ENCODE measurements around the gene G6PC1. TPM values are rescaled to one million over a fixed set of nuclear protein-coding genes. Genes with fewer than 3 reads are reported as not detected.
"Not testable (repeated sequence)": the region's sequence is repeated elsewhere in the genome, so short reads cannot be mapped to it uniquely, and the experiment has no call there.

G6PC1 gene
- total RNA-seq, 1 experiment from 2014 or later = not detected

- no peaks in the 10 kb centered on the region for H4K20me1 ChIP-seq (ENCODE audit: insufficient read depth)
- H3K9me3 ChIP-seq (ENCODE audit: insufficient read depth, low read depth) = no peaks in the 10 kb centered on the region
- no peaks in the 10 kb centered on the region for H3K9me2 ChIP-seq (ENCODE audit: insufficient read depth)
- no peak overlapping the region for H2AFZ ChIP-seq
- intact Hi-C loops (cut with micrococcal nuclease; ENCODE audit: unreplicated experiment) = no loop called here
- no peak overlapping the region for H3K4me3 ChIP-seq
- POLR2A ChIA-PET (ENCODE audit: unreplicated experiment) = no interaction called here
- no peak overlapping the region for H3K27ac ChIP-seq
- no peaks in the 10 kb centered on the region for H3F3A ChIP-seq (ENCODE audit: insufficient read depth, low read depth)
- H3K36me3 ChIP-seq (ENCODE audit: low read depth) = no peaks in the 10 kb centered on the region
- BruUV-seq (replicated peaks) = no TSS peak
- H3K4me2 ChIP-seq = no peak overlapping the region
- no peaks in the 10 kb centered on the region for H3K4me1 ChIP-seq (replicated peaks; ENCODE audit: insufficient read depth)
- no peaks in the 10 kb centered on the region for H3K79me2 ChIP-seq (ENCODE audit: low read depth)
- DNase-seq = no peak
- no peak for TF ChIP-seq CTCF (conservative IDR thresholded peaks at IDR 0.05)
- no peak for TF ChIP-seq EZH2 (IDR thresholded peaks at IDR 0.05; ENCODE audit: low read depth)
- H3K27me3 ChIP-seq (ENCODE audit: insufficient read depth, low read depth) = no peaks in the 10 kb centered on the region
- CTCF ChIA-PET = no interaction called here
Measured at GRCh38 chr17:42853968-42854790, 46.4 kb upstream of the G6PC1 start.

- Histone ChIP-seq H2AFZ (no peak overlapping the region), H3K27me3 (ENCODE audit: insufficient read depth, low read depth) (no peaks in the 10 kb centered on the region), H3K27ac (no peak overlapping the region), H3K4me3 (no peak overlapping the region), H3K36me3 (ENCODE audit: low read depth) (no peaks in the 10 kb centered on the region), H3K4me2 (no peak overlapping the region), H4K20me1 (ENCODE audit: insufficient read depth) (no peaks in the 10 kb centered on the region), H3K9me3 (ENCODE audit: insufficient read depth, low read depth) (no peaks in the 10 kb centered on the region), H3K9me2 (ENCODE audit: insufficient read depth) (no peaks in the 10 kb centered on the region), H3F3A (ENCODE audit: insufficient read depth, low read depth) (no peaks in the 10 kb centered on the region), H3K4me1 (replicated peaks; ENCODE audit: insufficient read depth) (no peaks in the 10 kb centered on the region), H3K79me2 (ENCODE audit: low read depth) (no peaks in the 10 kb centered on the region)
- TF ChIP-seq CTCF (conservative IDR thresholded peaks at IDR 0.05) (no peak), EZH2 (IDR thresholded peaks at IDR 0.05; ENCODE audit: low read depth) (no peak)
- BruUV-seq (replicated peaks) = no TSS peak
- ChIA-PET POLR2A (ENCODE audit: unreplicated experiment) (no interaction called here), CTCF (no interaction called here)
- DNase-seq = no peak
- intact Hi-C loops (cut with micrococcal nuclease; ENCODE audit: unreplicated experiment) = no loop called here
Measured at GRCh38 chr17:42855048-42855596, 45.5 kb upstream of the G6PC1 start.

GRCh38 chr17:42856093-42856492, 44.5 kb upstream of the G6PC1 start:
- CTCF ChIA-PET; DNase-seq; intact Hi-C loops (cut with micrococcal nuclease; ENCODE audit: unreplicated experiment); H3K27me3 ChIP-seq (ENCODE audit: insufficient read depth, low read depth); H3K36me3 ChIP-seq (ENCODE audit: low read depth); H3K4me1 ChIP-seq (replicated peaks; ENCODE audit: insufficient read depth); BruUV-seq (replicated peaks); H3F3A ChIP-seq (ENCODE audit: insufficient read depth, low read depth); H2AFZ ChIP-seq; H3K9me3 ChIP-seq (ENCODE audit: insufficient read depth, low read depth); H3K27ac ChIP-seq; H3K4me3 ChIP-seq; H3K9me2 ChIP-seq (ENCODE audit: insufficient read depth); POLR2A ChIA-PET (ENCODE audit: unreplicated experiment); H3K4me2 ChIP-seq; H3K79me2 ChIP-seq (ENCODE audit: low read depth); H4K20me1 ChIP-seq (ENCODE audit: insufficient read depth): not testable (repeated sequence)

GRCh38 chr17:42856516-42856915, 44.1 kb upstream of the G6PC1 start:
- CTCF ChIA-PET; DNase-seq; POLR2A ChIA-PET (ENCODE audit: unreplicated experiment); H3K4me1 ChIP-seq (replicated peaks; ENCODE audit: insufficient read depth); H3K9me3 ChIP-seq (ENCODE audit: insufficient read depth, low read depth); H3K27me3 ChIP-seq (ENCODE audit: insufficient read depth, low read depth); H3K79me2 ChIP-seq (ENCODE audit: low read depth); H3K27ac ChIP-seq; H3K36me3 ChIP-seq (ENCODE audit: low read depth); intact Hi-C loops (cut with micrococcal nuclease; ENCODE audit: unreplicated experiment); H3K4me2 ChIP-seq; H2AFZ ChIP-seq; H4K20me1 ChIP-seq (ENCODE audit: insufficient read depth); H3K4me3 ChIP-seq; H3K9me2 ChIP-seq (ENCODE audit: insufficient read depth); H3F3A ChIP-seq (ENCODE audit: insufficient read depth, low read depth); BruUV-seq (replicated peaks): not testable (repeated sequence)

Data from PC-9 (cell line).